ENCODE measurements around the gene DCLRE1B.
A peak's percentile ranks its signal among the peaks of the same experiment; 100 is the strongest.

The DCLRE1B gene

GRCh38 chr1:113904674-113905434 lies at the start of gene DCLRE1B, which contains the start of gene AP4B1:
DCLRE1B (plus strand) TSS chr1:113905326; CDS start chr1:113905587, 261 bp downstream.
AP4B1 (minus strand) TSS chr1:113904799; CDS start chr1:113904717, 82 bp downstream.
- DNase-seq: peak; percentile 99

GRCh38 chr1:113855630-113856400 lies 49.3 kb upstream of the DCLRE1B start:
- no peak for DNase-seq

DNA sequence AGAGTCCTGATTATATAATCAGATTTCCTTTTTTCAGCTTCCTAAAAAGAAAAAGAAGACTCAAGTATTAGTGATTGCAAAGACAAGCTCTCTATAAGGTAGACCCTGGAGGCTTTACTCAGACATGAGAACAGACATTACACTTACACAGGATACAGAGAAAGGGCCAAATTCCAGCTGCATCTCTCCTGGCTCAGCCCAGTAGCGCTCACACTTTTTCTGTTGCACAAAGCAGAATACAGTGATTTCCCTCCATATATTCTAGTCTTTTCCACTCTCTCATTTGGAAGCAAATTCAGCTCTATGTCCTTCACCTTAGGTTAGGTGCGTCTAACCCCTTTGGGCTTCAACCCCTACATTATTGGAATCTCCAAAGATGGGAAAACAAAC lies 48.7 kb upstream of the DCLRE1B start:
- DNase-seq: no peak

- DNase-seq: no peak
These were observed 47.4 kb upstream of the DCLRE1B start for GRCh38 chr1:113857776-113858175.

- no peak for DNase-seq
These were observed 46.7 kb upstream of the DCLRE1B start for GRCh38 chr1:113858418-113858817.

GRCh38 chr1:113858982-113859381 lies 46.1 kb upstream of the DCLRE1B start:
- DNase-seq: no peak

DNA sequence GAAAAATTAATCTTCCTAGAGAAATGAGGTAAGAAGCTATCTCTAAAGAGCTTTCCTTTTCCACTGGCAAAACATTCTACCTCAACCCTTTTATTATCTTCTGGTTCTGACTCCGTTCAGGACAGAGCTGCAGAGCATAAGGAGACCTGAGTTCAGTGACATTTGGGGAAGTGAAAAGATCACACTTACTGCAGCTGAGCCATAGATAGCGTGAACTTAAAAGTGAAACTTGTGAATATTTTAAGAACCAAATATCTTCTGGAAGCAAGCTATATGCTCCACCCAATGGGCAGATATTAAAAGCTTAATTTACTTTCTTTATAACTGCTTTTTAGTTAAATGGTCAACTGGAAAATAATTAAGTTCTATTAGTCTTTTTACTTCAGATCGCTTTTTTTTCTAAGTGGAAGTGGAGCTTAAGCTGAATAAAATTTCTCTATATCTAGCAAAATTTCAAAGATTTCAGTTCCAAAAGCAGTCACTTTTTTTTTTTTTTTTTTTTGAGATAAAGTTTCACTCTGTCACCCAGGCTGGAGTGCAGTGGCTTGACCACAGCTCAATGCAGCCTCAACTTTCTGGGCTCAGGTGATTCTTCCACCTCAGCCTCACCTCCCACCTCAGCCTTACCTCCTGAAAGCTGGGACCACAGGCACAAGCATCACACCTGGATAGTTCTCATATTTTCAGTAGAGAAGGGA lies 45.5 kb upstream of the DCLRE1B start:
- DNase-seq: no peak

- DNase-seq: no peak
These were observed 44.2 kb upstream of the DCLRE1B start for GRCh38 chr1:113860891-113861290.

- no peak for DNase-seq
These were observed 43.5 kb upstream of the DCLRE1B start for GRCh38 chr1:113861641-113862040.

GRCh38 chr1:113868387-113869083 lies 36.6 kb upstream of the DCLRE1B start:
- no peak for DNase-seq

DNA sequence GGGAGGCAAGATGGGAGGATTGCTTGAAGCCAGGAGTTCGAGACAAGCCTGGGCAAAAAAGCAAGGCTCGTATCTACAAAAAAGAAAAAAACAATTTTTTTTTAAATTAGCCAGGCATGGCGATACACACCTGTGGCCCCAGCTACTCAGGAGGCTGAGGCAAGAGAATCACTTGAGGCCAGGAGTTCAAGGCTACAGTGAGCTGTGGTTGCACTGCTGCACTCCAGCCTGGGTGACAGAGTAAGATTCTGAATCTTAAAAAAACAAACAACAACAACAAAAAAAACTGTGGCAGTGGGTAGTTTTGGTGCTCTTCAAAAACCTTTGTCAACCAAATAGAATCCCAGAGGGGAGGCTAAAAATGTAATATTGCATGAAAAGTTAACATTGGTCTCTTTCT lies 34.3 kb upstream of the DCLRE1B start:
- peak in 1 of 2 donors; percentile 32 for DNase-seq

DNA sequence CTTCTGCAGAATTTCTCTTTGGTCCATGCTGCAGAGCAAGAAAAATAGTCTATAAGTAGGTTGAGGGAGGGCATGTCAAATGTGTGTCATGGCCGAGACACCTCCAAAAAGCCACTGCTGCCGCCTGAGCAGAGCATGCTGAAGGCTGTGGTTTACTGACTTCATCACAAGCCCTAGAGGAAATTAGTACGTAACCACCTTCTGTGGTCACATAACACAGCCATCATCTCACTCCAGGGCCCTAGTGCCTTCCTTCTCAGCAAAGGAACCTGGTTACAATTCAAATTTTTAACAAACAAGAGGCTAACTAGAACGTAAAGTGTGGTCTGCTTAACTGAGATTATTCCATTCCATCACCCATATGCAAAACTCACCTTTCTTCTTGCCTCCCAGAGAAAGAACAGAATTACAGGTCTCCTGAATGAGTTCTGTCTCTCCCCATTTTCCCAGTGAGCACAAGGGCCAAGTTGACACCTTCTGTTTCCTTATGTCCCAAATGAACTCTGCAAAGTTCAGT lies 33.5 kb upstream of the DCLRE1B start, which contains the start of gene PTPN22:
Gene PTPN22, minus strand, starts transcription at position 116 of the 517 bp plus-strand sequence.
- peak; percentile 91 to 92 for DNase-seq

DNA sequence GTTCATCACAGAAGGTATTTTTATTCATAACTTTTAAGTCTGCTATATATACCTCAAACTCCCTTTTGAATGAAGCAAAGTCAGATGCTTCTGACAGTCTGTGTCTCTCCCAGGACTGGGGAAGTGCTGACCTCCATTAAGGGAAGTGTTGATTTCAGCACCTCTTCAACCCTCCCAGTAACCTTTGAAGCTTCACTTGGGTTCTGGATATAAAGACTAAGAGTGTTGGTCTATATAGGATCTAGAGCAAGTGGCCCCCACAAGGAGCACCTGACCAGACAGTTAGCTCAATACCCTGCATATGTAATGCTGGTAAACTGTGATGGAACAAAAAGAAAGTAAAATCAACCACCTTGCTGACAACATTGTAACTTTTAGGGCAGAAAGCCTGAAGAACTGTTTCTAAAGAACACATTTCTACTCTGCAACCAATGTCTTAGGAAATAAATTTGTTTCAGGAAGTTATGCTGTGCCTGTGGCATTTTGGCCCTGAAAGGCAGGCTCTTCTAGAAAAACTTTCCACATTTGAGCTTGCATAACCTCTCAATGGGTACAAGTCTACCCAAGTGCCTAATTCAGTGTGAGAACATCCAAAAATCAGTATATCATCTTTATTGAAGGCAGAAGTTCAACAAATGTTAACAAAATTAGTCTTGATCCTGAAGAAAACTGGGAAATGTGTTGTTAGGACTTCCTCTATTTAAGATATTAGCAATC lies 32.7 kb upstream of the DCLRE1B start:
- peak in 1 of 2 donors; percentile 56 for DNase-seq

GRCh38 chr1:113874012-113874879 lies 30.9 kb upstream of the DCLRE1B start:
- DNase-seq: peak in 1 of 2 donors; percentile 50

DNA sequence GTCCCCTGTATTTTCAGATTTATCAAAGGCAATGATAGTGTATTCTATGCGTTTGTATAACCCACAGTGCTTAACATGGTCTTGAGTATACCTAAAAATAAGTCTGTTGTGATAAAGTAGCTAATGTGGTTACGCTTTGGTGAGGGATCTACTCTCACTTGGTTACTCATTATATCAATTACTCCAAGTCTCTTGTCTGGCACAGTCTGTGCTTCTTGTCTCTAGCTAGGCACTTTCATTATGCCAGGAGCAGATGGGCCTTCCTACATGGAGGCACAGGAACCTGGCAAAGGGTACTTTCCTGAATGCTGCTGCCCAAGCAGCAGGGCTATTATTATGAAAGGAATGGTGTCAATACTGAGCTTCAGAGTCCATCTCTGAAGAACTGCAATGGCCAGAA lies 29.4 kb upstream of the DCLRE1B start:
- DNase-seq: no peak

GRCh38 chr1:113876176-113876575 lies 28.9 kb upstream of the DCLRE1B start:
- DNase-seq: no peak

DNA sequence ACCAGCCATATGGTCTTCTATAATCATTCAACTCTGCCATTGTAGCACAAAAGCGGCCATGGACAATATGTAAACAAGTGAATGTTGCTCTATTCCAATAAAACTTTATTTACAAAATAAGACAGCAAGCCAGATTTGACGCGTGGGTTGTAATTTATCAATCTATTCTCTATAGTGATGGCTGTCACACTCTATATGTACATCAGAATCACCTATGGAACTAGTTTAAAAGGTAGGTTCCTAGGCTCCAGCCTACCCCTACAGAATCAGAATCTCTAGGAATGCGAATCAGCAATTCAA lies 25.4 kb upstream of the DCLRE1B start:
- no peak for DNase-seq

DNA sequence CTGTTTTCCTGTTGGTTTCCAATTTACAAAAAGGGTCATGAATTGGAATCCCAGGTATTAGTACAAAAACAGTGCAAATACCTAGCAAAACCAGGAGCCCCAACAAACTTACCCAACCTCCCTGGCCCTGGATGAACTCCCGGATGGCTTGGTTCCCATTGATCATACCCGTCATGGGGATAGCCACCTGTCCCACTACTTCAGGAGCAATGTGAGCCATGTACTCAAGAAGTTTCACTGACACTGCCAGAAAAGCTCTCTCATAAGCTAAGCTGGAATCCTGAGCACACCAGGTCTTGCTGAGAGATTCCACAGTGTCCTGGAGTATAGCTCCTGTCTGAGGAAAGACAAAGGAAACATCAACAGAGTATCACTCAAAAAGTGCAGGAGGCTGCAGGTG lies 23.5 kb upstream of the DCLRE1B start:
- no peak for DNase-seq

- DNase-seq: no peak
These were observed 18.4 kb upstream of the DCLRE1B start for GRCh38 chr1:113886417-113887401.

All from CD4-positive, alpha-beta T cell treated with Interleukin-4 for 1 hour (primary cell).